HepG2 (cell line): ENCODE measurements around the gene ME3. TPM values are rescaled to one million over a fixed set of nuclear protein-coding genes. Genes with fewer than 3 reads are reported as not detected.

Source experiments
- E2F1 ChIP-seq: sonication (generic); formaldehyde crosslinking; IDR thresholded peaks from 2 replicates; pipeline ENCODE4 v1.5.0; 2020; ENCODE audit warnings: missing genetic modification reagents
- FOXA3 ChIP-seq: IDR thresholded peaks from 2 replicates; pipeline ENCODE4 v1.6.1; 2016; ENCODE audit warnings: missing genetic modification reagents, missing compliant biosample characterization
- FOXP1 ChIP-seq, 2 experiments: fragments of 450-650 bp in 1 of 2; IDR thresholded peaks; 2 replicates each; pipeline ENCODE4 v1.6.1; 2017 to 2018; ENCODE audit warnings: antibody characterized with exemption in 1 of 2
- MBNL3 ChIP-seq: fragments of 250-450 bp; sonication (Bioruptor Pico); conservative IDR thresholded peaks from 2 replicates; pipeline ENCODE4 v1.8.0; 2022; ENCODE audit warnings: mild to moderate bottlenecking, inconsistent platforms
- MTERF4 ChIP-seq: sonication (generic); formaldehyde crosslinking; IDR thresholded peaks from 2 replicates; pipeline ENCODE4 v1.8.0; 2023; ENCODE audit warnings: mild to moderate bottlenecking, missing genetic modification reagents
- NFAT5 ChIP-seq: sonication (generic); formaldehyde crosslinking; IDR thresholded peaks from 2 replicates; pipeline ENCODE4 v1.4.0; 2020; ENCODE audit warnings: missing genetic modification reagents
- NFE2L2 ChIP-seq: fragments of 150-350 bp; IDR thresholded peaks from 2 replicates; pipeline ENCODE4 v1.6.1; 2014; ENCODE audit warnings: low read length
- PCBP2 ChIP-seq: fragments of 200-400 bp; formaldehyde crosslinking; optimal IDR thresholded peaks from 2 replicates; pipeline ENCODE3; 2018; ENCODE audit warnings: low read length, low read depth; ENCODE audit not compliant: poor library complexity, severe bottlenecking
- PITX1 ChIP-seq: sonication (generic); formaldehyde crosslinking; IDR thresholded peaks from 2 replicates; pipeline ENCODE4 v1.5.1; 2020; ENCODE audit warnings: mild to moderate bottlenecking, missing genetic modification reagents
- SOX13 ChIP-seq, 3 experiments: fragments of 450-650 bp in 1 of 3; sonication (generic) in 1 of 3; formaldehyde crosslinking in 1 of 3; IDR thresholded peaks in 2 of 3; conservative IDR thresholded peaks in 1 of 3; 2 replicates each; pipeline versions ENCODE4 v1.5.0 to v1.6.1; 2016 to 2020; ENCODE audit warnings: antibody characterized with exemption in 1 of 3, mild to moderate bottlenecking in 1 of 3, missing compliant biosample characterization in 1 of 3, missing genetic modification reagents in 1 of 3, moderate library complexity in 1 of 3
- TCF12 ChIP-seq, 2 experiments: fragments of 450-650 bp in 1 of 2; sonication (generic) in 1 of 2; formaldehyde crosslinking in 1 of 2; IDR thresholded peaks; 2 replicates each; pipeline versions ENCODE4 v1.6.1 to v1.8.0; 2017 to 2022; ENCODE audit warnings: antibody characterized with exemption in 1 of 2, mild to moderate bottlenecking in 1 of 2, missing genetic modification reagents in 1 of 2, moderate library complexity in 1 of 2
- TEAD3 ChIP-seq: optimal IDR thresholded peaks from 2 replicates; pipeline ENCODE3; 2016; ENCODE audit warnings: borderline replicate concordance
- ZGPAT ChIP-seq: IDR thresholded peaks from 2 replicates; pipeline ENCODE4 v1.6.1; 2016; ENCODE audit warnings: mild to moderate bottlenecking
- ZMYM4 ChIP-seq: sonication (generic); formaldehyde crosslinking; IDR thresholded peaks from 2 replicates; pipeline ENCODE4 v1.8.1; 2023; ENCODE audit warnings: mild to moderate bottlenecking, missing genetic modification reagents
- ZNF414 ChIP-seq: sonication (generic); formaldehyde crosslinking; IDR thresholded peaks from 2 replicates; pipeline ENCODE4 v1.5.0; 2020; ENCODE audit warnings: missing genetic modification reagents
- ZNF614 ChIP-seq: IDR thresholded peaks from 2 replicates; pipeline ENCODE4 v1.6.1; 2018; ENCODE audit warnings: missing biosample characterization, missing genetic modification reagents, inconsistent platforms, borderline replicate concordance
- ZNF737 ChIP-seq: sonication (generic); formaldehyde crosslinking; IDR thresholded peaks from 2 replicates; pipeline ENCODE4 v1.5.0; 2020; ENCODE audit warnings: missing genetic modification reagents, mild to moderate bottlenecking, borderline replicate concordance
- ZNF747 ChIP-seq: sonication (generic); formaldehyde crosslinking; IDR thresholded peaks from 2 replicates; pipeline ENCODE4 v1.8.1; 2023; ENCODE audit warnings: missing genetic modification reagents, mild to moderate bottlenecking, borderline replicate concordance
- polyA plus RNA-seq, 8 experiments: library from polyadenylated mRNA; depleted of rRNA in 3 of 8; stranded (reverse) in 7 of 8; unstranded in 1 of 8; fragments of >200 nt; fragmentation: Illumina TruSeq in 4 of 8; extraction: Trizol in 4 of 8; gene quantifications; 2 replicates each; pipeline versions ENCODE4 v1.2.1 to v1.2.3, GENCODE V29; 2011 to 2016; ENCODE audit warnings: low read depth in 4 of 8, missing spikeins in 1 of 8, mixed read lengths in 1 of 8; ENCODE audit not compliant: insufficient read depth in 1 of 8
- total RNA-seq, 5 experiments: library from RNA; depleted of rRNA; stranded (reverse); fragments of >200 nt; fragmentation: Illumina TruSeq; extraction: Trizol; gene quantifications; 2 replicates each; pipeline ENCODE4 v1.2.3, GENCODE V29; 2016; ENCODE audit warnings: low read depth in 1 of 5

ME3 gene
- total and polyA plus RNA-seq, 2 of the 13 experiments (the other 11 are each of a cell fraction or from before 2014, with no cell fraction given): not detected

GRCh38 chr11:86706338-86707131 is 34.1 kb upstream of the ME3 start (continued):
- TF ChIP-seq ZNF414 (CRISPR knock-in tag) (0 out of 2 replicates have a peak, but pooled peaks have one; percentile 30), ZNF614 (CRISPR knock-in tag) (0 out of 2 replicates have a peak, but pooled peaks have one; percentile 51), TEAD3 (peak; percentile 68), PITX1 (CRISPR knock-in tag) (peak; percentile 69), NFAT5 (no peak), NFE2L2 (no peak), E2F1 (CRISPR knock-in tag) (no peak), PCBP2 (no peak), ZNF747 (CRISPR knock-in tag) (no peak), ZNF737 (CRISPR knock-in tag) (no peak), MTERF4 (no peak), ZGPAT (CRISPR knock-in tag) (peak; percentile 68; the same call in 1 of the 2 replicates), TCF12 (IDR thresholded peaks at IDR 0.05) (no peak), TCF12 (CRISPR knock-in tag; IDR thresholded peaks at IDR 0.05) (no peak), FOXP1 (IDR thresholded peaks at IDR 0.05) (no peak), FOXP1 (CRISPR knock-in tag; IDR thresholded peaks at IDR 0.05) (peak; percentile 84), MBNL3 (CRISPR knock-in tag) (no peak), SOX13 (IDR thresholded peaks at IDR 0.05) (peak; percentile 85), SOX13 (CRISPR knock-in tag; conservative IDR thresholded peaks at IDR 0.05 in 1 of 2, IDR thresholded peaks at IDR 0.05 in 1 of 2) (peak in 1 of 2 experiments; percentile 97; a peak in 2 of 4 replicates), FOXA3 (peak; percentile 98), ZMYM4 (0 out of 2 replicates have a peak, but pooled peaks have one; percentile 29)
